DMS53 (cell line): ENCODE measurements around the gene PHC2.
A peak's percentile ranks its signal among the peaks of the same experiment; 100 is the strongest.
"Not testable (repeated sequence)": the region's sequence is repeated elsewhere in the genome, so short reads cannot be mapped to it uniquely, and the experiment has no call there.

ENCODE experiments used
- DNase-seq: peaks from one replicate; lab custom pipeline; 2025; lab: John Stamatoyannopoulos, UW

Gene PHC2

GRCh38 chr1:33311706-33312412, 119.0 kb downstream of the PHC2 start:
- DNase-seq: no peak

GRCh38 chr1:33310702-33311101, 120.2 kb downstream of the PHC2 start:
- DNase-seq: no peak

GRCh38 chr1:33309351-33309750, 121.5 kb downstream of the PHC2 start:
- DNase-seq: not testable (repeated sequence)

- no peak for DNase-seq
These were observed 123.4 kb downstream of the PHC2 start for GRCh38 chr1:33307494-33307864.

- no peak for DNase-seq
These were observed 124.0 kb downstream of the PHC2 start for GRCh38 chr1:33306653-33307493.

- no peak for DNase-seq
These were observed 124.9 kb downstream of the PHC2 start for GRCh38 chr1:33305816-33306652.

- DNase-seq: no peak
These were observed 125.9 kb downstream of the PHC2 start for GRCh38 chr1:33305016-33305415.

- DNase-seq: no peak
These were observed 128.6 kb downstream of the PHC2 start for GRCh38 chr1:33302325-33302724.

GRCh38 chr1:33301273-33301984, 129.5 kb downstream of the PHC2 start:
- DNase-seq: no peak

- DNase-seq: no peak
These were observed 130.2 kb downstream of the PHC2 start for GRCh38 chr1:33300673-33301072.

GRCh38 chr1:33299461-33300155, 131.3 kb downstream of the PHC2 start:
- DNase-seq: no peak

- DNase-seq: peak; percentile 79
These were observed 132.1 kb downstream of the PHC2 start for GRCh38 chr1:33298623-33299277.

- no peak for DNase-seq
These were observed 132.8 kb downstream of the PHC2 start for GRCh38 chr1:33297911-33298622.

GRCh38 chr1:33296824-33297223, 134.1 kb downstream of the PHC2 start:
- no peak for DNase-seq

GRCh38 chr1:33296082-33296458, 134.8 kb downstream of the PHC2 start:
- no peak for DNase-seq

GRCh38 chr1:33295450-33296081, 135.3 kb downstream of the PHC2 start:
- DNase-seq: peak; percentile 90

GRCh38 chr1:33295023-33295422, 135.9 kb downstream of the PHC2 start:
- DNase-seq: no peak

- DNase-seq: no peak
These were observed 136.6 kb downstream of the PHC2 start for GRCh38 chr1:33294071-33295010.
